Omental fat pad (tissue), 4 donors: ENCODE results near the gene IL1RAPL1. TPM values are rescaled to one million over a fixed set of nuclear protein-coding genes. Genes with fewer than 3 reads are reported as not detected.

Source experiments
- ATAC-seq: fragments of 150-250 bp; one replicate; pipeline ENCODE4 v1.9.1; 2016; ENCODE audit warnings: mild to moderate bottlenecking, moderate library complexity; ENCODE audit not compliant: low FRiP score
- DNase-seq: peaks from one replicate; pipeline ENCODE4 v3.0.0-alpha.2; 2019; ENCODE audit warnings: low spot score
- CTCF ChIP-seq, 3 donors: fragments of 450-650 bp; IDR thresholded peaks; one replicate each; pipeline ENCODE4 v1.5.1; 2016 to 2017; ENCODE audit warnings: antibody characterized with exemption in 3 of 3, mild to moderate bottlenecking in 3 of 3, moderate library complexity in 2 of 3
- total RNA-seq, 4 donors: library from RNA; depleted of rRNA; stranded (reverse); fragments of >200 nt; gene quantifications; one replicate each; pipeline ENCODE4 v1.1.0, GENCODE V29; 2016

IL1RAPL1 gene
- total RNA-seq, 4 donors from 2014 or later, result 0.13 to 0.93 (median 0.42) TPM

- no peak for TF ChIP-seq CTCF (IDR thresholded peaks at IDR 0.05)
Measured at GRCh38 chrX:29553542-29553941, 966.3 kb downstream of the IL1RAPL1 start.

GRCh38 chrX:29555465-29556091 is 968.3 kb downstream of the IL1RAPL1 start:
- no peak for ATAC-seq
- no peak for DNase-seq
- TF ChIP-seq CTCF (IDR thresholded peaks at IDR 0.05), result no peak

More at GRCh38 chrX:29553542-29553941, 966.3 kb downstream of the IL1RAPL1 start:
- ATAC-seq (no peak), DNase-seq (no peak)

GRCh38 chrX:29560065-29560464 is 972.8 kb downstream of the IL1RAPL1 start:
- DNase-seq (no peak), ATAC-seq (no peak)
- TF ChIP-seq CTCF (IDR thresholded peaks at IDR 0.05), result no peak

- DNase-seq (no peak), ATAC-seq (no peak)
- TF ChIP-seq CTCF (IDR thresholded peaks at IDR 0.05), result no peak
Measured at GRCh38 chrX:29561417-29561816, 974.2 kb downstream of the IL1RAPL1 start.

GRCh38 chrX:29580560-29580959 is 993.3 kb downstream of the IL1RAPL1 start:
- ATAC-seq (no peak), DNase-seq (no peak)
- TF ChIP-seq CTCF (IDR thresholded peaks at IDR 0.05), result no peak

GRCh38 chrX:29581223-29581622 is 994.0 kb downstream of the IL1RAPL1 start:
- ATAC-seq (no peak), DNase-seq (no peak)
- no peak for TF ChIP-seq CTCF (IDR thresholded peaks at IDR 0.05)

GRCh38 chrX:29587107-29587506 is 999.9 kb downstream of the IL1RAPL1 start:
- TF ChIP-seq CTCF (IDR thresholded peaks at IDR 0.05), result no peak
- no peak for DNase-seq
- ATAC-seq, result no peak
